ENCODE data around the gene JADE1.

JADE1 gene

DNA sequence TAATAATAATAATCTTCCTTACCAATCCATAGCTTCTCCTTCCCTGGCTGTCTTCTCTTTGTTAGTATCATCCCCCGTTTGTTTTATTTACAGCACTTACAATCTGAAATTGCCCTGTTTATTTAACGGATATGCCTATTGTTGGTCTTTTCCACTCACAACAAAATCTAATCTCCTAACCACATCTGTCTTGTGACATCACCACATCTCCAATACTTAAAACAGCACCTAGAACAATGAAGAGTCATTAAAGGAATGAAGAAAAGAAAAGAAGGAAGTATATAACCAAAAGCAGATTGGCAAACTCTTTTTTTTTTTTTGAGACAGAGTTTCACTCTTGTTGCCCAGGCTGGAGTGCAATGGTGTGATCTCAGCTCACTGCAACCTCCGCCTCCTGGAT lies 38.7 kb upstream of the JADE1 start:
- TF ChIP-seq, protein P1, sequence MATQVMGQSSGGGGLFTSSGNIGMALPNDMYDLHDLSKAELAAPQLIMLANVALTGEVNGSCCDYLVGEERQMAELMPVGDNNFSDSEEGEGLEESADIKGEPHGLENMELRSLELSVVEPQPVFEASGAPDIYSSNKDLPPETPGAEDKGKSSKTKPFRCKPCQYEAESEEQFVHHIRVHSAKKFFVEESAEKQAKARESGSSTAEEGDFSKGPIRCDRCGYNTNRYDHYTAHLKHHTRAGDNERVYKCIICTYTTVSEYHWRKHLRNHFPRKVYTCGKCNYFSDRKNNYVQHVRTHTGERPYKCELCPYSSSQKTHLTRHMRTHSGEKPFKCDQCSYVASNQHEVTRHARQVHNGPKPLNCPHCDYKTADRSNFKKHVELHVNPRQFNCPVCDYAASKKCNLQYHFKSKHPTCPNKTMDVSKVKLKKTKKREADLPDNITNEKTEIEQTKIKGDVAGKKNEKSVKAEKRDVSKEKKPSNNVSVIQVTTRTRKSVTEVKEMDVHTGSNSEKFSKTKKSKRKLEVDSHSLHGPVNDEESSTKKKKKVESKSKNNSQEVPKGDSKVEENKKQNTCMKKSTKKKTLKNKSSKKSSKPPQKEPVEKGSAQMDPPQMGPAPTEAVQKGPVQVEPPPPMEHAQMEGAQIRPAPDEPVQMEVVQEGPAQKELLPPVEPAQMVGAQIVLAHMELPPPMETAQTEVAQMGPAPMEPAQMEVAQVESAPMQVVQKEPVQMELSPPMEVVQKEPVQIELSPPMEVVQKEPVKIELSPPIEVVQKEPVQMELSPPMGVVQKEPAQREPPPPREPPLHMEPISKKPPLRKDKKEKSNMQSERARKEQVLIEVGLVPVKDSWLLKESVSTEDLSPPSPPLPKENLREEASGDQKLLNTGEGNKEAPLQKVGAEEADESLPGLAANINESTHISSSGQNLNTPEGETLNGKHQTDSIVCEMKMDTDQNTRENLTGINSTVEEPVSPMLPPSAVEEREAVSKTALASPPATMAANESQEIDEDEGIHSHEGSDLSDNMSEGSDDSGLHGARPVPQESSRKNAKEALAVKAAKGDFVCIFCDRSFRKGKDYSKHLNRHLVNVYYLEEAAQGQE (IDR thresholded peaks at IDR 0.05; ENCODE audit: insufficient read depth in 1 of 2, low read depth in 2 of 2, low read length in 2 of 2), result no peak
- TF ChIP-seq FOXP2 (optimal IDR thresholded peaks at IDR 0.05; ENCODE audit: borderline replicate concordance, extremely low read depth, extremely low read length, insufficient read depth) (no peak), TAF1 (IDR thresholded peaks at IDR 0.05; ENCODE audit: borderline replicate concordance, insufficient read depth, low read length) (no peak), SIN3A (IDR thresholded peaks at IDR 0.05; ENCODE audit: borderline replicate concordance, insufficient read depth, low read length) (no peak), POLR2AphosphoS5 (IDR thresholded peaks at IDR 0.05; ENCODE audit: low read depth, low read length) (no peak)

DNA sequence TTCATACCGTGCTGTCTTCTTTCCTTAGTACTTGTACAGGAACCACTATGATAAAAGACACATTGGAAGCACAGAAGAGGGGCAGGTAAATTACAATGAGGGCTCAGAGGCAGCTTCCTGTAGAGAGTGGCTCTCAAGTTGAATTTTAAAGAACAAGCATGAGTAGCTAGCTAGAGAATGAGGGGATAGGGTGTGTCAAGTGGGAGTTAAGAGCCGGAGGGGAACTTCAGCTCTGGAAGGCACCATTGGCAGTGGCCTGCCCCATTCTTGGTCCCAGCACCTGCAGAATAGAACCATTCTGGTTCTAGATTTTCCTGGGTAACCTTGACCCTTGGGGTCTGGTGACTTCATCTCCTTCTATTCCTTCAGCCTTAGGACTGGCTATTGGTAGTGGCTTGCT lies 34.0 kb upstream of the JADE1 start:
- no peak for TF ChIP-seq TAF1 (IDR thresholded peaks at IDR 0.05; ENCODE audit: borderline replicate concordance, insufficient read depth, low read length)

DNA sequence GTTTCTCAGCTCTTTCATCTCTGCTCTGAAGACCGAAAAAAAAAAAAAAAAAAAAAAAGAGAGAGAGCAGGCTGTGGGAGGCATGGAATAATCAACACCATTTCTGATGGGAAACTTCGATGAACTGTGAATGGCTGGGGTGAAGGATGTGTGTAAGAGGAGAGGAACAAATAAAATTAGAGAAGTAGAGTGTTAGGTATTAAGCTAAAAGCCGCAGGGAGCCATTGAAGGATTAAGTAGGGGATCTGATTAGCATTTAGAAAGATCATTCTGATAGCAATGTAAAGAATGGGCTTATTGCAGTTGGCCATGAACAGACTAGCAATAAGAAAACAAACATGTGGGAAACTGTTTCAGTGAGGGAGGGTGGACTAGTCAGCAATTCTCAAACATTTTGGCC lies 33.6 kb upstream of the JADE1 start:
- TF ChIP-seq FOXP2 (optimal IDR thresholded peaks at IDR 0.05; ENCODE audit: borderline replicate concordance, extremely low read depth, extremely low read length, insufficient read depth), result no peak
- TF ChIP-seq, protein P1 (IDR thresholded peaks at IDR 0.05; ENCODE audit: insufficient read depth in 1 of 2, low read depth in 2 of 2, low read length in 2 of 2), result no peak
- TF ChIP-seq SIN3A (IDR thresholded peaks at IDR 0.05; ENCODE audit: borderline replicate concordance, insufficient read depth, low read length), result no peak
- TF ChIP-seq TAF1 (IDR thresholded peaks at IDR 0.05; ENCODE audit: borderline replicate concordance, insufficient read depth, low read length), result no peak
- TF ChIP-seq POLR2AphosphoS5 (IDR thresholded peaks at IDR 0.05; ENCODE audit: low read depth, low read length), result no peak

DNA sequence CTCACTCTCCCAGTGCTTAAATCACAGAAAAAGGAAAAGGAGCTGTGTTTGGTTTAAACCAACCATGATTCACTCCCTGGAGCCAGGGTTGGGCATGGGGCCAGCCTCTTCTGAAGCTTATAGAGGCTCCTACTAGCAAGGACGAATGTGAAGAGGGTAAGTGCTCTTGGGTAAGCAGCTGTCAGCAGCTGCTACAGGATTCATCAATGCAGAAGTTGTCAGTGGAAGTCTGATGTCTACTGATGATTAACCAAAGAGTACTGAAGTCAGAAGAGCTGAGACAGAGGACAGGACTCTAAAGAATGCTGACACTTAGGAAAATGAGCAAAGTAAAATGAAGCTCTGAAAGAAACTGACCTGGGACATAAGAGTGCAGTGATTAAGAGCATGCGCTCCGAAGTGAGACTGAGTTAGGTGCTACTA lies 32.7 kb upstream of the JADE1 start:
- no peak for TF ChIP-seq SIN3A (IDR thresholded peaks at IDR 0.05; ENCODE audit: borderline replicate concordance, insufficient read depth, low read length)
- TF ChIP-seq FOXP2 (optimal IDR thresholded peaks at IDR 0.05; ENCODE audit: borderline replicate concordance, extremely low read depth, extremely low read length, insufficient read depth), result no peak
- no peak for TF ChIP-seq TAF1 (IDR thresholded peaks at IDR 0.05; ENCODE audit: borderline replicate concordance, insufficient read depth, low read length)
- TF ChIP-seq POLR2AphosphoS5 (IDR thresholded peaks at IDR 0.05; ENCODE audit: low read depth, low read length), result no peak

DNA sequence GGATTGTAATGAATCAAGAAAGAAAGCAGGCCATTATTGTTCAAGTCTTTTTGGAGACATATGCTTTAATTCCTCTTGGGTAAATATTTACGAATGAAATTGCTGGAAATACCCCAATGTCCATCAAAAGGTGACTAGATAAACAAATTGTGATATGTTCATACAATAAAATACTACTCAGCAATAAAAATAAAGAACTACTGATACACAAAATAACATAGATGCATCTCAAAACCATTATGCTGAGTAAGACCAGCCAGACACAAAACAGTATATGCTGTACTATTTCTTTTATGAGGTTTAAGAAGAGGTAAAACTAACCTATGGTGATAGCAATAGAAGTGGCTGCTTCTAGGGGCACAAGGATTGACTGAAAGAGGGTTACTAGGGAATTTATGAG lies 28.8 kb upstream of the JADE1 start:
- TF ChIP-seq POLR2AphosphoS5 (IDR thresholded peaks at IDR 0.05; ENCODE audit: low read depth, low read length) (no peak), SIN3A (IDR thresholded peaks at IDR 0.05; ENCODE audit: borderline replicate concordance, insufficient read depth, low read length) (no peak), TAF1 (IDR thresholded peaks at IDR 0.05; ENCODE audit: borderline replicate concordance, insufficient read depth, low read length) (no peak), FOXP2 (optimal IDR thresholded peaks at IDR 0.05; ENCODE audit: borderline replicate concordance, extremely low read depth, extremely low read length, insufficient read depth) (no peak)
- TF ChIP-seq, protein P1 (IDR thresholded peaks at IDR 0.05; ENCODE audit: insufficient read depth in 1 of 2, low read depth in 2 of 2, low read length in 2 of 2), result no peak

DNA sequence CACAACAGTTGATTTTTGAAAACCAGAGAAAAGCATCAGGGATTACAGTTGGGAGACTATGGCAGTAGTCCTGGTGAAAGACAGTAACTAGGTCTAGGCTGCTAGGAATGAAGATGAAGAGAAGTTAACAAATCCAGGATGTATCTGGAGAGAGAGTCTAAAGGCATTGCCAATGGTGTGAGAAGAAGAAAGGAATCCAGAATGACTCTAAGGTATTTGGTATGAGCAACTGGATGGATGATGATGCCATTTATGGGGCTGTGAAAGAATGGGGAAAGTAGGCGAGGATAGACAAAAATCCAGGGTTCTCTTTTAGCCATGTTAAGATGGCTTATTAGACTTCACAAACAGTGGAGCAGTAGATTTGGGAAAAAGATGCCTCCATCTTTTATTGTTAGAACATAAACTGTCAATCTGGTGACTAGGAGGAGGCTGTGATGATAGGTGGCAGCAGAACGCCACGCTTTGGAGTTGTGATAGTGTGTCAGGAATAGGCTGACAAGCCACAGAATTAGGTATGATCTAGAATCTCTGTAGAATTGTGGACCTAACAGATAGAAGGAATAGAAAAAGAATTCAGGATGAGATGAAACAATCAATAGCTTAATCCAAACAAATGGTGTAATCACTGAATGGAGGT lies 27.3 kb upstream of the JADE1 start:
- TF ChIP-seq FOXP2 (optimal IDR thresholded peaks at IDR 0.05; ENCODE audit: borderline replicate concordance, extremely low read depth, extremely low read length, insufficient read depth) (no peak), TAF1 (IDR thresholded peaks at IDR 0.05; ENCODE audit: borderline replicate concordance, insufficient read depth, low read length) (no peak), SIN3A (IDR thresholded peaks at IDR 0.05; ENCODE audit: borderline replicate concordance, insufficient read depth, low read length) (no peak), POLR2AphosphoS5 (IDR thresholded peaks at IDR 0.05; ENCODE audit: low read depth, low read length) (no peak)
- TF ChIP-seq, protein P1 (IDR thresholded peaks at IDR 0.05; ENCODE audit: insufficient read depth in 1 of 2, low read depth in 2 of 2, low read length in 2 of 2), result no peak
